Pancreas (tissue), 10 donors: Measurements from ENCODE around the gene ATP1A4. TPM values are rescaled to one million over a fixed set of nuclear protein-coding genes. Genes with fewer than 3 reads are reported as not detected.

Experiments
- ATAC-seq, 4 donors: fragments of 200-7000 bp; cut with Tn5 transposase; one replicate each; pipeline versions ENCODE4 v1.8.0 to v1.9.1; 2020; ENCODE audit warnings: mild to moderate bottlenecking in 4 of 4, moderate library complexity in 4 of 4
- DNase-seq, 6 donors: peaks; one replicate each; pipeline ENCODE4 v3.0.0-alpha.2; 2020
- FAIRE-seq: peaks from 2 replicates; lab custom pipeline; 2012; peaks lifted over from hg19 to GRCh38; lab: Jason Lieb, UNC
- H3K27ac ChIP-seq, 4 donors: fragments of 200-600 bp; sonication (generic); 1 replicate in 3 of 4; 2 replicates in 1 of 4; pipeline versions ENCODE4 v1.5.0 to v1.8.0; 2020
- H3K27me3 ChIP-seq, 4 donors: fragments of 200-600 bp; one replicate each; pipeline ENCODE4 v1.8.0; 2021
- H3K36me3 ChIP-seq, 3 donors: fragments of 200-600 bp; sonication (generic) in 1 of 3; one replicate each; pipeline versions ENCODE4 v1.5.0 to v1.8.0; 2020 to 2021
- H3K4me1 ChIP-seq, 3 donors: fragments of 200-600 bp; one replicate each; pipeline ENCODE4 v1.8.0; 2021
- H3K4me3 ChIP-seq, 4 donors: fragments of 200-600 bp; sonication (generic) in 2 of 4; one replicate each; pipeline versions ENCODE4 v1.5.0 to v1.8.0; 2020 to 2021
- H3K9me3 ChIP-seq, 4 donors: fragments of 200-600 bp; one replicate each; pipeline ENCODE4 v1.8.0; 2021
- WGBS, 2 donors: extraction: QIAGEN DNeasy Blood & Tissue Kit; methylation state at CpG; one replicate each; pipeline ENCODE4 v1.1.7; 2013; 5-methylcytosine and 5-hydroxymethylcytosine counted together
- intact Hi-C, 3 donors: fragments of 100-400 bp; cut with DNase I; formaldehyde crosslinking; loops; one replicate each; pipeline versions ENCODE4 v1.11.1 to v1.14.2; 2022
- polyA plus RNA-seq, 2 donors: library from polyadenylated mRNA; stranded (reverse); fragments of 200-250 nt; gene quantifications; one replicate each; pipeline ENCODE4 v1.2.3, GENCODE V29; 2013
- total RNA-seq, 6 donors: library from RNA; stranded (reverse); fragmentation: NEBNext Ultra II Directional in 4 of 6; extraction: Animal tissue kit (Norgen Biotek cat#: 25700) in 4 of 6; gene quantifications; one replicate each; pipeline versions ENCODE4 v1.2.1 to v1.2.4, GENCODE V29; 2021 to 2023
- TF ChIP-seq, protein P1 (sequence below), 4 donors: fragments of 200-600 bp; sonication (generic) in 3 of 4; IDR thresholded peaks; one replicate each; pipeline versions ENCODE4 v1.5.0 to v1.8.0; 2021; ENCODE audit warnings: antibody characterized with exemption in 4 of 4
- donor health status: healthy with polysubstance abuse.
- donor health status: DM: no; HTN: no; CAD: no; lungs with moderate emphysema.
- donor health status: DM: no; HTN: no; CAD: no.
- donor health status: control.
- donor health status: control.
- donor health status: Bipolar disorder and iron deficiency.
- donor health status: DM: yes; HTN: yes; CAD: no.
- donor health status: DM: no; HTN: no; CAD: no.
- donor health status: DM: no; HTN: no; CAD: no.
- donor health status: DM: yes; HTN: yes; CAD: no.

Gene ATP1A4
- total and polyA plus RNA-seq, 8 donors = not detected

GRCh38 chr1:160127381-160127780, 24.0 kb upstream of the ATP1A4 start:
- DNase-seq (no peak), ATAC-seq (no peak), FAIRE-seq (no peak)
- H3K36me3 ChIP-seq = no peaks in the 10 kb centered on the region
- H3K27ac ChIP-seq = no peak overlapping the region
- TF ChIP-seq, protein P1, sequence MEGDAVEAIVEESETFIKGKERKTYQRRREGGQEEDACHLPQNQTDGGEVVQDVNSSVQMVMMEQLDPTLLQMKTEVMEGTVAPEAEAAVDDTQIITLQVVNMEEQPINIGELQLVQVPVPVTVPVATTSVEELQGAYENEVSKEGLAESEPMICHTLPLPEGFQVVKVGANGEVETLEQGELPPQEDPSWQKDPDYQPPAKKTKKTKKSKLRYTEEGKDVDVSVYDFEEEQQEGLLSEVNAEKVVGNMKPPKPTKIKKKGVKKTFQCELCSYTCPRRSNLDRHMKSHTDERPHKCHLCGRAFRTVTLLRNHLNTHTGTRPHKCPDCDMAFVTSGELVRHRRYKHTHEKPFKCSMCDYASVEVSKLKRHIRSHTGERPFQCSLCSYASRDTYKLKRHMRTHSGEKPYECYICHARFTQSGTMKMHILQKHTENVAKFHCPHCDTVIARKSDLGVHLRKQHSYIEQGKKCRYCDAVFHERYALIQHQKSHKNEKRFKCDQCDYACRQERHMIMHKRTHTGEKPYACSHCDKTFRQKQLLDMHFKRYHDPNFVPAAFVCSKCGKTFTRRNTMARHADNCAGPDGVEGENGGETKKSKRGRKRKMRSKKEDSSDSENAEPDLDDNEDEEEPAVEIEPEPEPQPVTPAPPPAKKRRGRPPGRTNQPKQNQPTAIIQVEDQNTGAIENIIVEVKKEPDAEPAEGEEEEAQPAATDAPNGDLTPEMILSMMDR (IDR thresholded peaks at IDR 0.05) = no peak
- WGBS, 2 donors = 90 to 92% methylated on average over 9 of the region's 9 CpGs
- H3K9me3 ChIP-seq = no peaks in the 10 kb centered on the region
- intact Hi-C loops = no loop called here
- no peak overlapping the region for H3K4me3 ChIP-seq
- H3K4me1 ChIP-seq = no peaks in the 10 kb centered on the region
- no peaks in the 10 kb centered on the region for H3K27me3 ChIP-seq

DNA sequence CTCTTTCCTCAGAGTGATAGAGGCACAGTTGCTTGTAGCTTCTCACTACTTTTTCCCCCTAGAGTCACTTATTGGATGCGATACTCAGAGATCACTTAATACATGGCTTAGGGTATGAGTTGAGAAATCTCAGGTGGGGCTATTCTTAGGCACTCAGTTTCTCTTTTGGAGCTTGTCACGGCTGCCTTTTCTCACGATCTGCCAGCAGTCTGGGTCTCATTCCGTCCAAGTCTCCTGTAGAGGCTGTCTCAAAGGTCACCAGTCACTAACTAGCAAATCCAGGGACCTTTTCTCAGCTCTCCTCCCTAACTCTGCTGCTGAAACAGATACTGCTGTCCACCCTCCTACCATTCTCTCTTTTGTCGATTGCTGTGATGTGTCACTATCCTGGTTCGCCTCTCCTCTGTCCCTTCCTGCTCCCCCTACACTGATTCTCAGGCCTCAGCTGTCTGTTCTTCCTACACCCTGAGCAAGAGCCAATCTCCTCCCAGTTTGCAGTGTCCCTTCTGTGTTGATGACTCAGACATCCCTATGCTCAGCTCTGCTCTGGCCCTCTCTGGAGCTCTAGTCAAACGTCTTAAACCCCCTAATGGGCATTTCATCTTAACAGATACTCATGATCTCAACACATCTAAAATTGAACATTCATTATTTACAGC, 23.4 kb upstream of the ATP1A4 start:
- FAIRE-seq = no peak
- H3K4me3 ChIP-seq = no peak overlapping the region
- no peaks in the 10 kb centered on the region for H3K9me3 ChIP-seq
- TF ChIP-seq, protein P1 (IDR thresholded peaks at IDR 0.05) = no peak
- DNase-seq = no peak
- no peaks in the 10 kb centered on the region for H3K4me1 ChIP-seq
- ATAC-seq = peak in 3 of 4 donors; percentile 26 to 52 (median 30)
- H3K27ac ChIP-seq = no peak overlapping the region
- intact Hi-C loops = no loop called here
- WGBS, 2 donors = 45 to 53% methylated on average over 7 of the region's 7 CpGs
- H3K27me3 ChIP-seq = no peaks in the 10 kb centered on the region
- no peaks in the 10 kb centered on the region for H3K36me3 ChIP-seq

DNA sequence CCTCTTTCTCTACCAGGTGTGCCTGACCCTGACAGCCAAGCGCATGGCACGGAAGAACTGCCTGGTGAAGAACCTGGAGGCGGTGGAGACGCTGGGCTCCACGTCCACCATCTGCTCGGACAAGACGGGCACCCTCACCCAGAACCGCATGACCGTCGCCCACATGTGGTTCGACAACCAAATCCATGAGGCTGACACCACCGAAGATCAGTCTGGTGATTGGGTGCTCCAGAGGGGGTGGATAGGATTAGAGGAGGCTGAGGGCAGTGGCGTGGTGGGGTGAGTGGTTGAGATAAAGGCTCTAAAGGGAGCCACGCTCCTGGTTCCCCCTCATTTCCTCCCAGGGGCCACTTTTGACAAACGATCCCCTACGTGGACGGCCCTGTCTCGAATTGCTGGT, 22.8 kb upstream of the ATP1A4 start:
- no peaks in the 10 kb centered on the region for H3K27me3 ChIP-seq
- FAIRE-seq (no peak), DNase-seq (peak in 1 of 6 donors; percentile 31), ATAC-seq (no peak)
- intact Hi-C loops = no loop called here
- H3K36me3 ChIP-seq = no peaks in the 10 kb centered on the region
- H3K27ac ChIP-seq = no peak overlapping the region
- H3K9me3 ChIP-seq = no peaks in the 10 kb centered on the region
- 87 to 95% methylated on average over 18 of the region's 18 CpGs for WGBS, 2 donors
- TF ChIP-seq, protein P1 (IDR thresholded peaks at IDR 0.05) = no peak
- H3K4me1 ChIP-seq = no peaks in the 10 kb centered on the region
- H3K4me3 ChIP-seq = no peak overlapping the region

GRCh38 chr1:160129046-160129445, 22.4 kb upstream of the ATP1A4 start:
- FAIRE-seq (no peak), ATAC-seq (no peak), DNase-seq (no peak)
- H3K9me3 ChIP-seq = no peaks in the 10 kb centered on the region
- H3K4me3 ChIP-seq = no peak overlapping the region
- 92 to 98% methylated on average over 5 of the region's 5 CpGs for WGBS, 2 donors
- H3K27me3 ChIP-seq = no peaks in the 10 kb centered on the region
- TF ChIP-seq, protein P1 (IDR thresholded peaks at IDR 0.05) = no peak
- intact Hi-C loops = no loop called here
- no peaks in the 10 kb centered on the region for H3K4me1 ChIP-seq
- H3K27ac ChIP-seq = no peak overlapping the region
- no peaks in the 10 kb centered on the region for H3K36me3 ChIP-seq

GRCh38 chr1:160129558-160129957, 21.8 kb upstream of the ATP1A4 start:
- Histone ChIP-seq H3K4me3 (no peak overlapping the region), H3K36me3 (no peaks in the 10 kb centered on the region), H3K9me3 (no peaks in the 10 kb centered on the region), H3K27ac (no peak overlapping the region), H3K4me1 (no peaks in the 10 kb centered on the region), H3K27me3 (no peaks in the 10 kb centered on the region)
- intact Hi-C loops = no loop called here
- DNase-seq = peak in 1 of 6 donors; percentile 2
- TF ChIP-seq, protein P1 (IDR thresholded peaks at IDR 0.05) = no peak
- FAIRE-seq = no peak
- no peak for ATAC-seq
- WGBS, 2 donors = 75 to 77% methylated on average over 3 of the region's 3 CpGs
